Testis (tissue), 3 donors: ENCODE results near the gene PEX11G. TPM values are rescaled to one million over a fixed set of nuclear protein-coding genes. Genes with fewer than 3 reads are reported as not detected.

Source experiments
- DNase-seq: peaks from one replicate; pipeline ENCODE4 v3.0.0-alpha.2; 2019
- H3K27ac ChIP-seq, 2 donors: fragments of 200-600 bp; sonication (generic); one replicate each; pipeline ENCODE4 v1.5.1; 2019
- H3K27me3 ChIP-seq: fragments of 200-600 bp; sonication (generic); one replicate; pipeline ENCODE4 v1.5.1; 2019
- H3K36me3 ChIP-seq: fragments of 200-600 bp; sonication (generic); one replicate; pipeline ENCODE4 v1.5.1; 2017; ENCODE audit warnings: low read depth; ENCODE audit errors: missing control alignments
- H3K4me1 ChIP-seq: fragments of 200-600 bp; sonication (generic); one replicate; pipeline ENCODE4 v1.5.1; 2019
- H3K4me3 ChIP-seq, 2 donors: fragments of 200-600 bp; sonication (generic); one replicate each; pipeline ENCODE4 v1.5.1; 2017 to 2019
- H3K9me3 ChIP-seq: fragments of 200-600 bp; sonication (generic); one replicate; pipeline ENCODE4 v1.5.1; 2017
- CTCF ChIP-seq, 3 experiments: fragments of 450-650 bp in 2 of 3; fragments of 200-600 bp in 1 of 3; sonication (generic) in 1 of 3; IDR thresholded peaks; one replicate each; pipeline ENCODE4 v1.5.1; 2016 to 2019; ENCODE audit warnings: antibody characterized with exemption in 3 of 3, mild to moderate bottlenecking in 2 of 3, moderate library complexity in 1 of 3
- POLR2A ChIP-seq: fragments of 450-650 bp; IDR thresholded peaks from one replicate; pipeline ENCODE4 v1.6.1; 2017; ENCODE audit warnings: antibody characterized with exemption, mild to moderate bottlenecking, moderate library complexity
- WGBS, 2 donors: methylation state at CpG; one replicate each; pipeline ENCODE4 v1.1.5; 2018; 5-methylcytosine and 5-hydroxymethylcytosine counted together
- intact Hi-C: fragments of 100-400 bp; cut with DNase I; formaldehyde crosslinking; loops from one replicate; pipeline ENCODE4 v1.15.1; 2023; ENCODE audit warnings: low total_unique reads
- polyA plus RNA-seq: library from polyadenylated mRNA; stranded (reverse); fragments of 350-450 nt; fragmentation: Illumina TruSeq; extraction: RNeasy Lipid Tissue Mini Kit (QIAGEN cat#74804); gene quantifications from one replicate; pipeline ENCODE4 v1.2.3, GENCODE V29; 2014; ENCODE audit warnings: low read depth, low replicate concordance; ENCODE audit not compliant: insufficient read depth
- total RNA-seq, 2 donors: library from RNA; depleted of rRNA; stranded (reverse); fragments of >200 nt; gene quantifications; one replicate each; pipeline ENCODE4 v1.2.3, GENCODE V29; 2016

PEX11G gene
- total and polyA plus RNA-seq, 3 donors from 2014 or later: 12.3 to 26.0 (median 20.9) TPM

GRCh38 chr19:7478173-7478842, 10.5 kb downstream of the PEX11G start:
- Histone ChIP-seq H3K4me1 (peaks cover 19% of the 10 kb centered on the region), H3K9me3 (no peaks in the 10 kb centered on the region), H3K36me3 (no peaks in the 10 kb centered on the region), H3K27me3 (no peaks in the 10 kb centered on the region), H3K4me3 (no peak overlapping the region), H3K27ac (no peak overlapping the region)
- no peak for DNase-seq
- 61 to 84% methylated on average over 5 to 24 of the region's 26 CpGs for WGBS, 2 donors
- TF ChIP-seq POLR2A: no peak
- no peak for TF ChIP-seq CTCF (IDR thresholded peaks at IDR 0.05)
- intact Hi-C loops: no loop called here

GRCh38 chr19:7477758-7478157, 11.1 kb downstream of the PEX11G start:
- DNase-seq: no peak
- no peaks in the 10 kb centered on the region for H3K36me3 ChIP-seq
- no peaks in the 10 kb centered on the region for H3K27me3 ChIP-seq
- no peak for TF ChIP-seq CTCF (IDR thresholded peaks at IDR 0.05)
- TF ChIP-seq POLR2A: no peak
- no peak overlapping the region for H3K4me3 ChIP-seq
- WGBS, 2 donors: 89 to 91% methylated on average over 10 of the region's 10 CpGs
- H3K9me3 ChIP-seq: no peaks in the 10 kb centered on the region
- H3K27ac ChIP-seq: no peak overlapping the region
- intact Hi-C loops: no loop called here
- peaks cover 14% of the 10 kb centered on the region for H3K4me1 ChIP-seq

GRCh38 chr19:7476777-7477494, 11.9 kb downstream of the PEX11G start:
- no peaks in the 10 kb centered on the region for H3K9me3 ChIP-seq
- TF ChIP-seq POLR2A (no peak), CTCF (IDR thresholded peaks at IDR 0.05) (no peak)
- WGBS, 2 donors: 84 to 89% methylated on average over 16 to 26 of the region's 35 CpGs
- no peak overlapping the region for H3K4me3 ChIP-seq
- H3K27me3 ChIP-seq: no peaks in the 10 kb centered on the region
- no peaks in the 10 kb centered on the region for H3K36me3 ChIP-seq
- no peak overlapping the region for H3K27ac ChIP-seq
- DNase-seq: no peak
- intact Hi-C loops: no loop called here
- peaks cover 13% of the 10 kb centered on the region for H3K4me1 ChIP-seq

DNA sequence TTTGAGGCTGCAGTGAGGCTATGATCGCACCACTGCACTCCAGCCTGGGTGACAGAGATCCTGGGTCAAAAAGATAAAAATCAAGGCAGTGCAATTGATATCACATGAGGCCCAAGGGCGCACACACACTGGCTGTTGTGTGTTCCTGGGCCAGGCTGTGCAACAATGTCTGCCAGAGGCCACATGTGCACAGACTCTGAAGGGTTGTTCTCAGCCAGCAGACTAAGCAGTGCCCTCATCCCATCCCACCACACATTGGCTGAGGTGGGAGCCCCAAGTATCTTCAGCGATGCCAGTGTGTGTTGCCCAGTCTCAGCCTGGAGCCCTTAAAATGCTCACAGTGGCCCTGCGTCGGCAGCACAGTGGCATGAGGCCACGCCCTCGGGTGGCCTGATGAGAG, 12.6 kb downstream of the PEX11G start:
- Histone ChIP-seq H3K36me3 (no peaks in the 10 kb centered on the region), H3K4me1 (peaks cover 10% of the 10 kb centered on the region), H3K9me3 (no peaks in the 10 kb centered on the region), H3K27me3 (no peaks in the 10 kb centered on the region), H3K4me3 (no peak overlapping the region), H3K27ac (no peak overlapping the region)
- intact Hi-C loops: no loop called here
- 80 to 93% methylated on average over 7 of the region's 7 CpGs for WGBS, 2 donors
- TF ChIP-seq POLR2A (no peak), CTCF (IDR thresholded peaks at IDR 0.05) (no peak)
- no peak for DNase-seq

DNA sequence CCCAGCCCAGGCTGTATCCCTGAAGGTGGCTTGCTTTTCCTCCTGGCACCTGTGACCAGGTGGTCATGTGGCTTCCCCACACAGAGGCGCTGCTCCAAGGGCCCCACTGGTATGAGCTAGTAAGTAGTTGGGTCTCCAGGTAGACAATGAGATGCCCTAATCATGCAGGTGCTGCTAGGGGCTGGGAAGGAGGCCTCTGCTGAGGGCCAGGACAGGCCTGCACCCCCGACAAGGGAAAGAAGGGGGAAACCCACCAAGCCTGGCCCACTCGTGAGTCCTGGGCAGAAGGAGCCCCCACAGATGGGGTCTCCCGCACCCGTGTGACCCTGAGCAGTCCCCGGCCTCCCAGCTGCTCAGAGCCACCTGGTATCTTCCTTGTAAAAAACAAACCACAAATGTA, 13.2 kb downstream of the PEX11G start:
- no peak overlapping the region for H3K27ac ChIP-seq
- no peaks in the 10 kb centered on the region for H3K9me3 ChIP-seq
- H3K4me3 ChIP-seq: no peak overlapping the region
- H3K36me3 ChIP-seq: no peaks in the 10 kb centered on the region
- no peaks in the 10 kb centered on the region for H3K27me3 ChIP-seq
- TF ChIP-seq CTCF (IDR thresholded peaks at IDR 0.05): no peak
- TF ChIP-seq POLR2A: no peak
- 87 to 91% methylated on average over 5 to 6 of the region's 6 CpGs for WGBS, 2 donors
- DNase-seq: no peak
- intact Hi-C loops: no loop called here
- H3K4me1 ChIP-seq: peaks cover 8% of the 10 kb centered on the region
